Calu3 (cell line): ENCODE data around the gene BRD9. TPM values are rescaled to one million over a fixed set of nuclear protein-coding genes. Genes with fewer than 3 reads are reported as not detected.
"Not testable (repeated sequence)": the region's sequence is repeated elsewhere in the genome, so short reads cannot be mapped to it uniquely, and the experiment has no call there.

Experiments
- Bru-seq: library from RNA; stranded (reverse); fragments of 400-500 nt; gene quantifications from one replicate; lab custom pipeline; 2021; lab: Mats Ljungman, UMichigan
- BruChase-seq, 2 experiments: library from RNA; stranded (reverse); fragments of 400-500 nt; gene quantifications; one replicate each; lab custom pipeline; 2021; lab: Mats Ljungman, UMichigan
- BruUV-seq: library from RNA; stranded (reverse); fragments of 400-500 nt; replicated peaks from 2 replicates; lab custom pipeline; 2021; lab: Mats Ljungman, UMichigan
- CTCF ChIA-PET: fragments of 300-600 bp; sonication (Branson Sonifier 250); formaldehyde crosslinking; loops from one replicate; lab custom pipeline; 2022; ENCODE audit warnings: antibody characterized with exemption; lab: Charles Lee
- DNase-seq: peaks from one replicate; pipeline ENCODE4 v3.0.0; 2022
- H3K27ac Mint-ChIP-seq: one replicate; pipeline ENCODE4 v1.8.0; 2022; ENCODE audit warnings: mixed read lengths; ENCODE audit not compliant: unreplicated experiment
- H3K27me3 Mint-ChIP-seq: one replicate; pipeline ENCODE4 v1.8.0; 2022; ENCODE audit warnings: mixed read lengths; ENCODE audit not compliant: unreplicated experiment
- H3K36me3 Mint-ChIP-seq: one replicate; pipeline ENCODE4 v1.8.0; 2022; ENCODE audit warnings: mild to moderate bottlenecking, moderate library complexity, mixed read lengths; ENCODE audit not compliant: insufficient read depth, unreplicated experiment
- H3K4me1 Mint-ChIP-seq: one replicate; pipeline ENCODE4 v1.8.0; 2022; ENCODE audit warnings: mild to moderate bottlenecking, low read depth, mixed read lengths; ENCODE audit not compliant: unreplicated experiment
- H3K4me3 Mint-ChIP-seq: one replicate; pipeline ENCODE4 v1.8.0; 2022; ENCODE audit warnings: mild to moderate bottlenecking, low read depth, moderate library complexity, mixed read lengths; ENCODE audit not compliant: unreplicated experiment
- H3K9me3 Mint-ChIP-seq: one replicate; pipeline ENCODE4 v1.8.0; 2022; ENCODE audit warnings: low read depth, mixed read lengths; ENCODE audit not compliant: unreplicated experiment
- intact Hi-C: fragments of 100-400 bp; cut with micrococcal nuclease; formaldehyde crosslinking; loops from one replicate; pipeline ENCODE4 v1.10.0; 2022; ENCODE audit not compliant: unreplicated experiment
- long read RNA-seq: library from polyadenylated mRNA; stranded (forward); transcript quantifications from one replicate; pipeline ENCODE4 v2.0.0, GENCODE V29; 2022
- total RNA-seq: library from RNA; stranded (reverse); gene quantifications from 2 replicates; pipeline ENCODE4 v1.2.3, GENCODE V29; 2022
- TF ChIP-seq, protein P1 (sequence below): fragments of 200-600 bp; IDR thresholded peaks from one replicate; pipeline ENCODE4 v1.8.0; 2022; ENCODE audit warnings: antibody characterized with exemption; ENCODE audit not compliant: unreplicated experiment

Gene BRD9
- total RNA-seq = 62.8 and 64.1 TPM in 2 replicates
- Bru-seq, nascent RNA = percentile 80 among the genes with signal in this experiment
- percentile 86 among the genes with signal in this experiment for BruChase-seq, experiment 1, labeled RNA remaining after a 6-hour chase
- BruChase-seq, experiment 2, labeled RNA remaining after a 2-hour chase = percentile 80 among the genes with signal in this experiment
- long read RNA-seq, transcript BRD9-202 (16 exons, 2,156 nt) = major isoform, 9 of 29 reads
- long read RNA-seq, partial matches to known transcripts = 4 of 29 reads
- long read RNA-seq, other reads (novel, unspliced or antisense) = 15 of 29 reads

DNA sequence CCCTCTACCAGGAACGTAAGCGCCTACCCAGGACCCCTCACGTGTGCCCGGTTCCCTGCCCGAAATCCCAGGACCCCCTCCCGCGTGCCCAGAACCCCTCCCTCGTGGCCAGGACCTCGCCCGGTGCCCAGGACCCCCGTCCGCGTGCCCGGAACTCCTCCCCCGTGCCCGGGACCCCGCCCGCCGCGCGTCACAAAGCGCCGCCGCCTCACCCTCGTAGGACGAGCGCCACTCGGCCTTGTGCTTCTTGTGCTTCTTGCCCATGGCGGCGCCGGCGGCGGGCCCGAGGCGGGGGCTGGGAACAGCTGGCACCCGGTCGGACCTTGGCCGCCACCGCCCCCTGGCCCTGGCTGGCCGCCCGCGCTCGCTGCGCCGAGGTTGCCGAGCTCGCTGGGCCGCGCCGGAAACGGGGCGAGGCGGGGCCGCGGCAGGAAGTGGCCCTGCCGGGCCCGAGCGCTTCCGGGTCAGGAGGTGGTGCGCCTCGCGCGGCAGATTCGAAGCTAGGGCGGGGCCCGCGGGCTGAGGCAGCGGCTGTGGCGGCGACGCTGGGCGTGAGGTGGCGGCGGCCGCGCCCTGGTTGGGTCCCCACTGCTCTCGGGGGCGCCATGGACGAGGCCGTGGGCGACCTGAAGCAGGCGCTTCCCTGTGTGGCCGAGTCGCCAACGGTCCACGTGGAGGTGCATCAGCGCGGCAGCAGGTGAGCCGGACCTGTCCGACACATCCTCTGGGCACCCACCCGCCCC lies at the start of gene BRD9, which contains the start of gene TRIP13:
Gene BRD9 (minus strand): TSS at position 408 of the 743 bp plus-strand sequence. CDS start 144 bp downstream, at position 264.
Gene TRIP13 (plus strand): TSS at position 491 of the 743 bp plus-strand sequence. CDS start 115 bp downstream, at position 606.
- no TSS peak for BruUV-seq
- Mint-ChIP-seq H3K4me3 (peak within 1 kb of the TSS; percentile 71), H3K36me3 (peaks cover 28% of the 10 kb centered on the region), H3K9me3 (no peaks in the 10 kb centered on the region), H3K4me1 (peaks cover 16% of the 10 kb centered on the region), H3K27me3 (no peaks in the 10 kb centered on the region), H3K27ac (peak within 1 kb of the TSS; percentile 44)
- TF ChIP-seq, protein P1, sequence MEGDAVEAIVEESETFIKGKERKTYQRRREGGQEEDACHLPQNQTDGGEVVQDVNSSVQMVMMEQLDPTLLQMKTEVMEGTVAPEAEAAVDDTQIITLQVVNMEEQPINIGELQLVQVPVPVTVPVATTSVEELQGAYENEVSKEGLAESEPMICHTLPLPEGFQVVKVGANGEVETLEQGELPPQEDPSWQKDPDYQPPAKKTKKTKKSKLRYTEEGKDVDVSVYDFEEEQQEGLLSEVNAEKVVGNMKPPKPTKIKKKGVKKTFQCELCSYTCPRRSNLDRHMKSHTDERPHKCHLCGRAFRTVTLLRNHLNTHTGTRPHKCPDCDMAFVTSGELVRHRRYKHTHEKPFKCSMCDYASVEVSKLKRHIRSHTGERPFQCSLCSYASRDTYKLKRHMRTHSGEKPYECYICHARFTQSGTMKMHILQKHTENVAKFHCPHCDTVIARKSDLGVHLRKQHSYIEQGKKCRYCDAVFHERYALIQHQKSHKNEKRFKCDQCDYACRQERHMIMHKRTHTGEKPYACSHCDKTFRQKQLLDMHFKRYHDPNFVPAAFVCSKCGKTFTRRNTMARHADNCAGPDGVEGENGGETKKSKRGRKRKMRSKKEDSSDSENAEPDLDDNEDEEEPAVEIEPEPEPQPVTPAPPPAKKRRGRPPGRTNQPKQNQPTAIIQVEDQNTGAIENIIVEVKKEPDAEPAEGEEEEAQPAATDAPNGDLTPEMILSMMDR = no peak
- CTCF ChIA-PET = interaction anchor here (0.6 kb wide), 1 partner anchor 57 kb away, joined by 3 read pairs; no protein-coding TSS in a partner anchor
- intact Hi-C loops = no loop called here
- peak; percentile 89 for DNase-seq

DNA sequence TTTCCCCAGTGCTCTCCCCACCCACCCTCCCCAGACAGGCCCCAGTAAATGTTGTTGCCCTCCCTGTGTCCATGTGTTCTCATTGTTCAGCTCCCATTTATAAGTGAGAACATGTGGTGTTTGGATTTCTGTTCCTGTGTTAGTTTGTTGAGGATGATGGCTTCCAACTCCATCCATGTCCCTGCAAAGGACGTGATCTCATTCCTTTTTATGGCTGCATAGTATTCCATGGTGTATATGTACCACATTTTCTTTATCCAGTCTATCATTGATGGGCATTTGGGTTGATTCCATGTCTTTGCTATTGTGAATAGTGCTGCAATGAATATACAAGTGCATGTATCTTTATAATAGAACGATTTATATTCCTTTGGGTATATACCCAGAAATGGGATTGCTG lies 48.1 kb upstream of the BRD9 start:
- H3K4me3 Mint-ChIP-seq, BruUV-seq, H3K36me3 Mint-ChIP-seq, H3K9me3 Mint-ChIP-seq, CTCF ChIA-PET, H3K4me1 Mint-ChIP-seq, DNase-seq, H3K27ac Mint-ChIP-seq: not testable (repeated sequence)
- H3K27me3 Mint-ChIP-seq = peaks cover 71% of the 10 kb centered on the region
- intact Hi-C loops = loop anchor here (10.0 kb wide), 1 partner anchor 64 kb away; the partner anchor contains the start of gene NKD2

DNA sequence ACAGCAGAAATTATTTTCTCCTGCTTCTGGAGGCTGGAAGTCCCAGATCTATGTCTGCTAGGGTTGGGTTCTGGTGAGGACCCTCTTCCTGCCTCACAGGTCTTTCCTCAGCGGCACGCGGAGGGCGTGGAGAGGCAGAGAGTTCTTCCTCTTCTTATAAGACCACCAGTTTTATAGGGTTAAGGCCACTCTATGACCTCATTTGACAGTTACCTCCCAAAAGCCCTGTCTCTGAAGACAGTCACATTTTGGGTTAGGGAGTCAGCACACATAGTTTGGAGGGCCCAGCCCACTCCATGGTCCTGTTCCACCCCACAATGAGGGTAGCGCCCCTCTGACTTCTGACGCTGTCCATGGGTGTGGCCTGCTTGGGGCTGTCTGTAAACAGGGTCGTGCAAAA lies 46.8 kb upstream of the BRD9 start:
- H3K36me3 Mint-ChIP-seq = no peaks in the 10 kb centered on the region
- no peak overlapping the region for H3K4me3 Mint-ChIP-seq
- CTCF ChIA-PET = no interaction called here
- no peak overlapping the region for H3K27ac Mint-ChIP-seq
- no peak for DNase-seq
- BruUV-seq = no TSS peak
- H3K4me1 Mint-ChIP-seq = no peaks in the 10 kb centered on the region
- intact Hi-C loops = no loop called here
- peaks cover 68% of the 10 kb centered on the region for H3K27me3 Mint-ChIP-seq
- H3K9me3 Mint-ChIP-seq = no peaks in the 10 kb centered on the region
- TF ChIP-seq, protein P1 = no peak

DNA sequence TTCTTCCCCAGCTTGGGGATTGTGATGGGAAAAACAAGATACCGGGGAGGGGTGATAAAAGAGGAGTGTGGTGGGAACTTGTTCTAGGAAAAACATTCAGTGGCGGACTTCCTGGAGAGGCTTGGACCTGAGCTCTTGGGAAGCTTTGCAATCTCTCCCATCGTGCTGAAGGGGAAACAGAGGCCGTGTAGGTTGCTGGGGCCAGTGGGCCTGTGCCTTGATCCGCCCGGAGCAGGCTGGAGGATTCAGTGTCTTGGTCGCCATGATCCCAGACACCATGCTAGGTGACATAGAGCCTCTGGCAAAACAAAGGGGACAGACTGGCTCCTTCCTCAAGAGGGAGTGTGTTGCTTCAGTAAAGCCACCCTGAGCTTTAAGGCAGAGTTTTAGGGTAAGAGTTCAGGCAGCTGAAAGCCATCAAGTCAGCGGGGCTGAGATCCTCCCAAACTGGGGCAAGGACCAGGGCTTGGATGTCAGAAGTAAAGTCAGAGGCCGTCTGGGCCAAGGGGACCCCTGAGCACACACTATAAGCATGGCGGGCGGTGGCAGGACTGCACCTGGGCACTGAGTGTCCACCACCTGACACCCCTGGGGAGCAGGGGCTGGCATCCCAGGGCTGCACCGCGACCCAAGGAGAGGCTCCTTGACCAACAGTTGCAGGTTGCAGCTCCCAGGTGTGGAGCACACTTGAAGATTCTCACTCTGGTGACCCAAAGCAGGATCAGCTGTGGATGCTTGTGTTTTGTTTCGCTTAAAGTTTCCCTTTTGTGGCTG lies 44.7 kb upstream of the BRD9 start:
- peaks cover 57% of the 10 kb centered on the region for H3K27me3 Mint-ChIP-seq
- intact Hi-C loops = no loop called here

More for the DNA sequence above, 44.7 kb upstream of the BRD9 start:
- Mint-ChIP-seq H3K27ac (no peak overlapping the region), H3K36me3 (no peaks in the 10 kb centered on the region), H3K4me3 (no peak overlapping the region), H3K4me1 (no peaks in the 10 kb centered on the region), H3K9me3 (no peaks in the 10 kb centered on the region)
- CTCF ChIA-PET = interaction anchor here (0.5 kb wide), 1 partner anchor 206 kb away, joined by 3 read pairs; no protein-coding TSS in a partner anchor
- no TSS peak for BruUV-seq
- no peak for DNase-seq
- TF ChIP-seq, protein P1 = no peak
